Lung microvascular endothelial cell (primary cell): ENCODE results near the gene ARL2. TPM values are rescaled to one million over a fixed set of nuclear protein-coding genes. Genes with fewer than 3 reads are reported as not detected.
A peak's percentile ranks its signal among the peaks of the same experiment; 100 is the strongest.

Experiments used
- DNase-seq, 2 donors: peaks; one replicate each; pipeline versions ENCODE4 v3.0.0 to v3.0.0-alpha.2; 2010; ENCODE audit warnings: low read depth in 2 of 2
- total RNA-seq: library from RNA; depleted of rRNA; stranded (reverse); fragments of >200 nt; gene quantifications from 2 replicates; pipeline ENCODE4 v1.2.1, GENCODE V29; 2014

Gene ARL2
- total RNA-seq, 1 donor from 2014 or later: 145 TPM

DNA sequence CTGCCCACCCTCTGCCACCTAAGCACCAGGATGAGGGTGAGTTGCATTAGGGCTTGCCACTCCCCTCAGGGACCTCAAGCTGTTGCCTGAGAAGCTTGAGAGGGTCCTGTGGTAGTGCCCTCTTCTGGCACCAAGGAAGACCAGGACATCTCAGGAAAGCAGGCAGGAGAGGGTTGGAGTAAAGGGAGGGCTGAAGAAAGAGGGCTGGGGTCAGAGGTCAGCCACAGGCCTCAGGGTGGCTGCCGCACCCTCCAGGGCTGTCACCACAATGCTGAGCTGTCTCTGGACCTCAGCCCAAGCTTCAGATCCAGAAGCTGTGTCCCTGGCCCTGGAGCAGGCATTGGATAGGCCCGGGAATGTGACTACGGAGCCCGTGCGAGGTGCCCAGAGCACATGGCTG, 31.1 kb downstream of the ARL2 start:
- no peak for DNase-seq

DNA sequence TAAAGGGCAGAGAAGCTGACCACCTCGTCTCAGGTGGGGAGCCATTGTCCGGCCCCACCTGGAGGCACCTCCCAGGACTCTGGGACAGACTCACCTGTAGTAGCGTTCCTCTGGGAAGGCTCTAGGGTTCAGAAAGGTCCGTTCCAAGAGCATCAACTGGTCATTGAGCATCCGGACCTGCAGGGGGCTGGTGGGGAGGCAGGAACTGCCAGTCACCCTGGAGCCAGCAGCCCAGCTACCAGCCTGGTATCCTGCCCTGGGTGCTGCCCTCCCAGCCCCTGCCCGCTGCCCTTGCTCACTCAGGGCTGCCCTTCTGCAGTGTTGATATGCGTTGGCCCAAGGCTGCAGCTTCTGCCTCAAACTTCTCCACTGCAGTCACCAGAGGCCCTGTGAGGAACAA, 31.8 kb downstream of the ARL2 start:
- DNase-seq: no peak

- peak in 1 of 2 donors; percentile 6 for DNase-seq
Measured at GRCh38 chr11:65047581-65048422, 33.8 kb downstream of the ARL2 start.

GRCh38 chr11:65051398-65051858, 37.5 kb downstream of the ARL2 start:
- DNase-seq: no peak

GRCh38 chr11:65053827-65054508, 40.0 kb downstream of the ARL2 start:
- no peak for DNase-seq

DNA sequence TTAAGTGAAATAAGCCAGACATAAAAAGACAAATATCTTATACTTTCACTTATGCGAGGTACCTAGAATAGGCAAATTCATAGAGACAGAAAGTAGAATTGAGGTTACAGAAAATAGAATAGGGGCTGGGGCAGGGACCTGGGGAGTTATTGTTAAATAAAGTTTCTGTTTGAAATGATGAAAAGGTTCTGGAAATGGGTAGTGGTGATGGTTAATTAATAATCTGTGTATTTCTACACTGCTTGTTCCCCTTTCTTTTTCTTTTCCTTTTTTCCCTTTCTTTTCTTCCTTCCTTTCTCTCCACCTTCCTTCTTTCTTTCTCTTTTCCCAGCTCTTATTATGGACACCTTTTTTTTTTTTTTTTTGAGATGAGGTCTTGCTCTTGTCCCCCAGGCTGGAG, 41.6 kb downstream of the ARL2 start:
- no peak for DNase-seq

- no peak for DNase-seq
Measured at GRCh38 chr11:65056999-65057398, 43.0 kb downstream of the ARL2 start.

GRCh38 chr11:65057526-65057925, 43.6 kb downstream of the ARL2 start:
- DNase-seq: no peak

GRCh38 chr11:65058012-65058411, 44.1 kb downstream of the ARL2 start:
- no peak for DNase-seq

DNA sequence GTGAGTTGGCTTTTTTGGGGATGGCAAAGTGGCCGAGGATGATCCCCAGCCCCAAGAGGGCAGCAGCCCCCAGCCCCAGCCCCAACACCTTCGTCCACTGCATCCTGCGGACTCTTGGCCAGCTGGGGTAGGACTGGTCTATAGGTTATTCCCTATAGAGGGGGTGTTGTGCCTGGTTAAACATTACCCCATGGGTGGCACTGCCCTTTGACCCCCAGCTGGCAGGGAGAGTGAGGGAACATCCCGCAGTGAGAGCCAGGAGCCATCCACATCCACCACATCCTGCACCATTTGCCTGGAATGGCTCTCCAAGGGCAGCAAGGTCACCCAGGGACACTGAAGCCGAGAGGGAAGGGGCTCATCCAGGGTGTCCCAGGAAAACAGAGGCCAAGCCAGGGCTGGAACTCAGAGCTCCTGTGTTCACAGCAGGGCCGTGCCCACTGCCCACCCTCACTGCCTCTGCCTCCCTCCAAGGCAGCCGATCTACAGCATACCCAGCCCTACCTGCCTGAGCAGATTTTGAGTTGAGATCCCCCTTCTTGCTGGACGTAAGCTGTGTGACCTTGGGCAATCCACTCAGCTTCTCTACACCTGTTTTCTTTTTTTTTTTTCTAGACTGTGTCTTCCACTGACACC, 44.6 kb downstream of the ARL2 start, which contains the start of gene NAALADL1:
NAALADL1 (minus strand) TSS at position 135 of the 636 bp plus-strand sequence; CDS start at position 103, 32 bp downstream.
- no peak for DNase-seq

- no peak for DNase-seq
Measured at GRCh38 chr11:65059523-65059922, 45.6 kb downstream of the ARL2 start.

DNA sequence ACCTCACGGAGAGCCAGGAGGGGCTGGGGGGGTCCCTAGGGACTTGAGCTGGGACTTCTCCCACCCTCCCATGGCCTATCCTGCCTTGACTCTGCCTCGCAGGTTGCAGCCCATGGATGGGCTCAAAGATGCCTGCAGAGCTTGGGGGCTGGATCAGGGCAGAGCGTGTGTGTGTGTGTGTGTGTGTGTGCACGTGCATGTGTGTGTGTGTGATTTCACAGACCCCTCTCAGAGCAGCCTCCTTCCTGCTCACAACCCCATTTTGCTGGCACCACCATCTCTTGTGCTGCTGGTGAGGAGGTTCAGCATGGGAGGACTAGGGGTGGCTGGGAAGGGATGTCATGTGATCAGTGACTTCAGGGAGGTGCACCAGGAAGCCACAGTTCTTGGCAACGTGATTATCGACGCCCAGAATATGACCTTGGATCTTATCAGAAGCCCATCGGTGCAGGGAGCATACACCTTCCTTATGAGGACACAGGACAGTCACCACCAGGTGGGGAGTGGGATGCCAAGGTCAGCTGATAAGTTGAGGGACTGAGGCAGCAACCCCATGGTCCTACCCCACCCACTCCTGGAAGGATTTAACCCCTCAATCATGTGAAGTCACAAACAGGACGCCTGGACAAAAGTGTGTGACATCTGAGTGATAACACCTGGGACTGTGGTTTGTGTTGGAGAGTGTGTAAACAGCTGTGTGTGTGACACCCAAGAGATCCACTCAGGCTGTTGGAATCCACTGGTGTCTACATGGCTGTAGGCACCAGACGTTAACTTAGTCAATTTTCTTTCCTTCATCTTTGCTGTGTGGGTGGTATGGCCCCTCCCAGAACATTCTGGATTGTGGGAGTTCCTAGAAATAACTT, 46.2 kb downstream of the ARL2 start:
- DNase-seq: no peak

GRCh38 chr11:65060913-65061408, 47.0 kb downstream of the ARL2 start:
- peak; percentile 44 to 52 for DNase-seq

- DNase-seq: no peak
Measured at GRCh38 chr11:65063532-65063931, 49.6 kb downstream of the ARL2 start.

GRCh38 chr11:65064847-65065240, 50.9 kb downstream of the ARL2 start:
- DNase-seq: no peak

- no peak for DNase-seq
Measured at GRCh38 chr11:65065851-65066250, 51.9 kb downstream of the ARL2 start.

DNA sequence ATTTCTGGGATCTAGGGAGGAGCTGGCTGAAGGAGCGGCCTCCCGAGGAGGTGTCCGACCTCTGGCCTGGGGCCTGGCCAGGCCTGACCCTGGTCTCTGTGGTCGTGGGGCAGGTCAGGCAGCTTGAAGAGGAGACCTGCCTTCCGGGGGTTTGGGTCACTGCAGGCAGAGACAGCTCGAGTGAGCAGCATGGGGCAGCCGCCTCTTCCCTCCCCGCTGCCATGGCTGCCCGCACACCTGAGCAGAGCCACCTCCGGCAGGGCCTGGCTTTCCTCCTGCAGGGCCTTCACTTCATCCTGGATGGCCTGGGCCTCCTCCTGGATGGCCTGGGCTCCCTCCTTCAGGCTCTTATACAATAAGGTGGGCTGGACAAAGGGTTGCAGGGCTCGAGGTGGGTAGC, 52.4 kb downstream of the ARL2 start:
- DNase-seq: no peak

DNA sequence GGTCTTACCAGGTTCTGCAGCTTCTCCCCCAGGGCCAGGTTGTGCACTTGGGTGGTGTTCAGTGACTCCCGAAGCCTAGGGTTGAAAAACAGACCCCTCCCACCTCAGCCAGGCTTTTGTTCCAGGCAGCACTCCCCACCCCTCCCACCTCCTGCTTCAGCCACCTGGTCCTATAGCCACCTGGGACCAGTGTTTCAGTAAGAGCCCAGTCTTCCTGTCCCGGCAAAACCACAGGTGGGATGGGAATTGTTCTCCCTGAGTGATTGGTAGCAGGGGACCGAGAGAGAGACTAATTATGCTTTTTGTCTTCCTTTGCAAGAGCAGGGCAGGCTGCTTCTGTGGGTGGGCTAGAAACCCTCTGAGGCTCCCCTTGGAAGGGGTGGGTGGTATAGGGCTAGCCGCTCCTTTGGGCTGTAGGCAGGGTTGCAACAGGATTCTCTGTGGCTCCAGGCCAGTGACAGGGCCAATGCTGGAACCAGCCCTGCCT, 52.9 kb downstream of the ARL2 start:
- no peak for DNase-seq

- no peak for DNase-seq
Measured at GRCh38 chr11:65067446-65067845, 53.5 kb downstream of the ARL2 start.

- peak in 1 of 2 donors; percentile 33 for DNase-seq
Measured at GRCh38 chr11:65069217-65069616, 55.3 kb downstream of the ARL2 start.
